Thyroid gland (tissue), 4 donors: ENCODE results near the gene ASPM.
"Not testable (repeated sequence)": the region's sequence is repeated elsewhere in the genome, so short reads cannot be mapped to it uniquely, and the experiment has no call there.

Experiments used
- CTCF ChIP-seq, 6 experiments: fragments of 200-600 bp in 3 of 6; fragments of 450-650 bp in 3 of 6; sonication (generic) in 3 of 6; IDR thresholded peaks; one replicate each; pipeline ENCODE4 v1.5.1; 2016 to 2019; ENCODE audit warnings: antibody characterized with exemption in 6 of 6, mild to moderate bottlenecking in 2 of 6, inconsistent platforms in 1 of 6, moderate library complexity in 1 of 6
- POLR2A ChIP-seq, 2 donors: fragments of 450-650 bp; IDR thresholded peaks; one replicate each; pipeline ENCODE4 v1.6.1; 2017; ENCODE audit warnings: antibody characterized with exemption in 2 of 2, mild to moderate bottlenecking in 2 of 2, moderate library complexity in 1 of 2

GRCh38 chr1:197034631-197035339 is 111.7 kb downstream of the ASPM start:
- not testable (repeated sequence) for TF ChIP-seq CTCF, POLR2A (IDR thresholded peaks at IDR 0.05)
